Endometrial microvascular endothelial cells (primary cell): ENCODE results near the gene COL13A1. TPM values are rescaled to one million over a fixed set of nuclear protein-coding genes. Genes with fewer than 3 reads are reported as not detected.

ENCODE experiments used
- in situ Hi-C: cut with HindIII; loops from 2 replicates; pipeline ENCODE4 v1.10.0; 2017; ENCODE audit warnings: low sequenced_read_pairs, low pct_unique_long_range_greater_than_20kb; ENCODE audit errors: inconsistent ontology term
- total RNA-seq: library from RNA; depleted of rRNA; stranded (reverse); fragments of >200 nt; gene quantifications from one replicate; pipeline ENCODE4 v1.2.3, GENCODE V29; 2015; ENCODE audit errors: inconsistent ontology term

The COL13A1 gene
- total RNA-seq, 1 donor from 2014 or later, result 53.8 TPM

DNA sequence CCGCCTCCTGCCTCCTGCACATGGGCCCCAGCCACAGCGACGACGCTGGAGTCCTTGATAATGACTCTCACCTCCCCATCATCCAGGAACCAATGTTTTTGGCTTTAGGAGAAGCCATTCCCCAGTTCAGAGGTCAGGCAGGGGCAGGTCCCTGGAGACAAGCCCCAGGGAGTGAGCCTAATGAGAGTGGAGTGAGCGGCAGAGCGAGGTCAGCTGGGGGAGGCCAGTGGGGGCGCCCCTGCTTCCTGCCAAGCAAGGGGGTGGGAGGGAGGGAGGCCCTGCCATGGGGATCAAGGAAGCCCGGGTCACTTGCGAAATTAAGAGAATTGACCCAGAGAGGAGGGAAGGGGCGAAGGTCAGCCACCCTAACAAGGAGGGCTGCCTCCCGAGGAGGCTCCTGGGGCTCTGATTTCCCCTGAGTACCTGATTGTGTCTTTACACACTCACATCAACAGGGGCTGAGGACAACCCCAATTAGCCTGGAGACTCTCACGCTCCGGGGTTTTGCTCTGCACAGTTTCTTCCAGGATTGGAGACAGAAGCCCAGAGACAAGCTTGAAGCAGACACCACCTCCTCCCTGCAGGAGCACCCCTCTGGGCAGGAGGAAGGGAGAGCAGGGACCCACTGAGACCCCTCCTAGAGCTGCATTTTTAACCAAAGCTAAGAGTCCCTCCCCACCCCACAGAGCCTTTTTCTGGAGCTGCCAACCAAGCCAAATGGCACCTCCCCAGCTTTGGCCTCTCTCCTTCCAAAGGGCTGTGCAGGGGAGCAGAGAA is 112.1 kb downstream of the COL13A1 start:
- in situ Hi-C loops, result no loop called here

- in situ Hi-C loops, result no loop called here
Observed at GRCh38 chr10:69914398-69915214, 112.9 kb downstream of the COL13A1 start.

GRCh38 chr10:69915215-69915560 is 113.5 kb downstream of the COL13A1 start:
- in situ Hi-C loops, result no loop called here

GRCh38 chr10:69916118-69916517 is 114.4 kb downstream of the COL13A1 start:
- in situ Hi-C loops, result no loop called here

- in situ Hi-C loops, result no loop called here
Observed at GRCh38 chr10:69918036-69918435, 116.3 kb downstream of the COL13A1 start.

DNA sequence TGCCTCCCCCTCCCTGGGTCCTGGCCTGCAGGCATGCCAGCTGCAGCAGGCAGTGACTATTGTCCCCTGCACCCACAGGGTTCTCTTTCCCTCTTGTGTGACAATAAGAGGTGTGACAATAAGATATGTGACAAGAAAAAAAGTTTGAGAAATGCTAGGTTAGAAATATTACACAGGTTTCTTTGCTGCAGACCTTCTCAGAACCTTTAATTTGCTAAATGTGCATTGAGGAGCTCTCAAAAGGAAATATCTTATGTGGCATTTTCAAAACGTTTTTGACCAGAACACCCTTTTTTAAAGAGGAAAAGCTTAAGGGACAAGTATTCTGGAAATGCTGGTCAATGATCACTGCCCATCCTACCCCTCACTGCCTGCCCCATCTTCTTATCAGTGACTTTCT is 117.5 kb downstream of the COL13A1 start:
- in situ Hi-C loops, result no loop called here

DNA sequence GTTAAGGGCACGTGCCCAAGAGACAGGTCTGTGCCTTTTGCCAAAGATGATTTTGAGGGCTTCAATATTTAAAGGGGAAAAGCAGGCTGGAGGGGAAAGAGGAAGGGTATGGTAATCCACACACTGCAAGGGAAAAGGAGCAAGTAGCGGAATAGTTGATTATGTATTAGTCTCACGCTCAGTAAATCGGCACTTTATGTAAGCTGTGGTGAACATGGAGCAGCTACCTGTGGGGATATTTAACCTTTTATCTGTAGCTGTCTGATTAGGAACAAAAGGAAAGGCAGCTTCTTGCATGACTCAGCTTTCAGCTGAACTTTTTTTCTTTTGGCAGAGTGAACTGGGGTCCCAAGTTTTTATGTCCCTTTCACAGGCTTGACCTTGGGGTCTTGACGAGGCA is 123.4 kb downstream of the COL13A1 start:
- in situ Hi-C loops, result no loop called here

DNA sequence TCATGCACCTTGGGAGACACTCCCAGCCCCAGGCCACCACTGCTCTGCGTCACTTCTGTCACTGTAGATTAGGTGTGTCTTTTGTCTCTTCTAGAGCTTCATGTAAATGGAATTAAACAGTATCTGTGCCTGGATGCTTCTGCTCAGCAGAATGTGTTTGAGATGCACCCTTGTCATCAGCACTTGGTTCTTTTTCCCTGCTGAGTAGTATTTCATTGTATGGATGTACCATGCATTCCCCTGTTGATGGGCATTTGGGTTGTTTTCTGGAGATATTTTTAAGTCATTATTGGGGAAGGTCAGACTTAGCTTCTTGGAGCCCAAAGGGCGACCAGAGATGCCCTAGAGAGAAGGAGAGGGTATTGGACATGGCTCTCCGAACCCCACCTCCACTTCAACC is 126.6 kb downstream of the COL13A1 start:
- in situ Hi-C loops, result no loop called here

DNA sequence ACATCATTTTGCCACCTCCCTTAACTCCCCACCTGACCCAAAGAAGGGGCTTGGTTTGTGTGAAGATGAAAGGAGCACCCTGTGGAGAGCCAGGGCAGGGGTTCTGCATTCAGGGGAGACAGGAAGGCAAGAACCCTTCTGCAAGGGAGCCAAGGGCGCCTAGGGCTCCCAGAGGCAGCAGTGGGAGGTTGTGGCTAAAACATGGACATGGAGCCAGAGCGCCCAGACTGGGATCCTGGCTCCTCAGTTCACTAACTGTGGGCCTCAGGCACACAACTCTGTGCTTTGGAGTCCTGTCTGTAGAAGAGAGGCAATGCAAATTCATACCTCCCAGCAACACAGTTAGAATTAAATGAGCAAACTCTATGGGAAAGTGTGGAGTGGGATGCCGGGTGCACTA is 127.9 kb downstream of the COL13A1 start:
- in situ Hi-C loops, result no loop called here

- in situ Hi-C loops, result no loop called here
Observed at GRCh38 chr10:69934768-69935167, 133.1 kb downstream of the COL13A1 start.

DNA sequence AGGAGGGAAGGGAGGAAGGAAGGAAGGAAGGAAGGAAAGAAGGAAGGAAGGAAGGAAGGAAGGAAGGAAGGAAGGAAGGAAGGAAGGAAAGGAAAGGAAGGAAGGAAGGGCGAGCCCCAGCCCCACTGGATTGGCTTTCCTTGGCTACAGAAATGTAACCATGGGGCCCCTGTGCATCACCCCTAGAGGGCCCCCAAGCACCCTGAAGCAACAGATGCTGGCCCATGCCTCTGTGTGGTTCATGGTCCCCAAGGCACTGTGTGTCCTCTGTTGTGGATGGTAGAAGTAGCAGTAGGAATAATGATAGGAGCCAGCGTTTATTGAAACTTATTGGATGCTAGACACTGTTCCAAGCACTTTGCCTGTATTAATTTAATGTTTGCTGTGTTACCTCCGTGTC is 134.4 kb downstream of the COL13A1 start:
- in situ Hi-C loops, result no loop called here

DNA sequence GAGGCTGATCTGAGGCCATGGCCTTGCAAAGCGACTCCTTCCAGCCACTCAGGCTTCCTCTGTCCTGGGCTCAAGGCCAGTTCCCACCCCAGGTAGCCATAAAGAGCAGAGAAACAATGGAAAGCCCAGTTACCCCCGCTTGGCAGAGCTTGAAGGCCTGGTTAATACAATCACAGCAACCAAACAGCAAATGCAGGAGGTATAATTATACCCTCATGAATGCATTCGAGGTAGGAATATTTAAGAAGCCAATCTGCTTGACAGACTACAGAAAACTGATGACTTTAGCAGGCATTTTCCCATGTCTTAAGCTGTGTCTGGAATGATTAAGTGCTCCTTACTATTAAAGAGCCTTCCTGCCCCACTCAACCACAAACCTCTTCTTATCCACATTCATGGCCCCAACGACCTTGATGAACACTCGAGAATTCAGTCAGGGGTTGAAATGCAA is 136.9 kb downstream of the COL13A1 start:
- in situ Hi-C loops, result no loop called here

DNA sequence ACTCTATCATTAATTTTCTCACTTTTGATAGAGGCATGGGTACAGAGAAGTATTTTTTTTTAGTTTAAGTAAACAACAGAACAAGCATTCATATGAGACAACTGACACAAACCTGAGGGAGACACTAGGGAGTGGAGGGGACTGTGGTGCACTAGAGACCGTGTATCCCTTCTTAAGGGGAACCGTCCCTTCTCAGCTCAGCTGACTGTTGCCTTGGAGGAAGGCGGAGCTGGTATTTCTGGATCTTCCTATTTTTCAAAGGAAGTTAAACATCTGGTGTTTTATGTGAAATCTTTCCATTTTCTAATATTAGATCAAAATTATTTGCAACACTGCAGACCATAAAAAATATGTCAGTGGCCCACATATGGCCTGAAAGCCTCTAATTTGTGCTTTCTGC is 137.4 kb downstream of the COL13A1 start:
- in situ Hi-C loops, result no loop called here

DNA sequence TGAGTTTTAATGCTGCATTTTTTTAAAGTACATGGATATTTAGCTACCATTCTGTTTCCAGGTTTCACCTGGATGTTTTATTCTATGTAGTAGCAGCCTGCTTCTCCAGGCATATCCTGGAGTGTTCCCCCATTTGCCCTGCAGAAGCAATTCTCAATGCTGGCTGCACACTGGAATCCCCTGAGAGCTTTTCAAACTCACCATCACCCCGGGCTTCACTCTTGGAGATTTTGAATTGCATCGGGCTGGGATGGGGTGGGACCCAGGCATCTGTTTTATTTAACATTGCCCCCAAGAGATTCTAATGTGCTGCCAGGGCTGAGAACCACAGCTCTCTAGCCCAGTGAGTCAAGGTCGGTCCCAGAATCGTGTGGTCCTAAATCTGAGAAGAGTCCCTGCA is 137.8 kb downstream of the COL13A1 start:
- in situ Hi-C loops, result no loop called here

DNA sequence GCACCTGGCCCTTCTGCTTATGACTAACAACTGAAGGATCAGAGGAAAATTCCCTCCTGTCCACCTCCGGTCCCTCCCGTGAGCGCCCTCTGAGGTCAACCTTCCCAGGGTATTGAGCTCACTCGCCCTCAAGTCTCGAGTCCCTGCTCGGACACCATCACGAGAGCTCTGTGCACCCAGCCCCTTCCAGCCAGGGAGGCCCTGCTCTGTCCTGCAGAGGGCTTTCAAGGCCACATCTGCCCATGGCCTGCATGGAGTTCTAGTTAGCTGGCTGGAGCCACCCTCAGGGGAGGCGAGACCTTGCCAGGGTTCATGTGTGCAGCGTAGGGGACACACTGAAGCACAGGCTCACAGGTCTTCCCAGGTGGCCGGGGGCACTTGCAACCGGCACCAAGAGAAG is 140.0 kb downstream of the COL13A1 start:
- in situ Hi-C loops, result no loop called here

DNA sequence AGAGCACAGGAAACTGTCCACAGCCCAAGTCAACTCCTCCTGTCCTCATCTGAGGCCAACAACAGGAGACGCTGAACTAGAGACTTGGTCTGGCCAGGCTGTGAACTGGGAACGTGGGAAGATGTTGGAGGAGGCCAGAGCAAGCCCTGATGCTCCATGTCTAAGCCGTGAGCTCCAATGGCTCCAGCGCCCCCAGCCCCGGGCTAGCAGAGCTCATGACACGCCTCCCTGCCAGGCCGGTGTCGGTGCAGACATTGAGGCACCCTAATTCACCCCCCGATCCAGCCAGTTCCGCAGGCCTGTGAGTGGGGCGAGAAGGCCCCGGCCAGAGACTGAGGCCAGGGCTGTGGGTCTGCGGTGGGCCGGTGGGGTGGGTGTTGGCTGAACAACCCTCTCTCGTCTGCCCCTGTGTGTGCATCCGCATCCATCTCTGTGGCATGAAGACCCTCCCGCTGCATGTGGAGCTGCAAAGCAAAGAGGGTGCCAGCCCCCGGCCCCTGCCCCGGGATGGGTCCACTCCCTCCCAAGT is 141.7 kb downstream of the COL13A1 start:
- in situ Hi-C loops, result no loop called here

DNA sequence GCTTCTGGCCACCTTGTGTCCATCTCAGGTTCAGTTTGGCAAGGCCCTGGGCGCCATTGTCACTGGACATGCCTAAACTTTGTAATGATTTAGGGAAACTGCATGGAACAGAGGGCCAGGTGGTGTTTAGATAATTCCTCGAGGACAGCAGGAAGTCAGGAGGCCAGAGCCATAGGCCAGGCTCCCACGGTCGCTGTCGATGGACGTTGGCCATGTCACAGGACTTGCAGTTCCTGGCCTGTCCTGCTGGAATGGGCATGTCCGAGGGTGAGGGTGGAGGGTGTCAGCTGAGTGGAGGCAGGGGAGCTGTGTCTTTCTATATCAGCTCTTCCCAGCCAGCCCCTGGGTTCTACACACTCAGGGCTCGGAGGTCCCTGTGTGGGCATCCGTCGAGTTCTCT is 143.1 kb downstream of the COL13A1 start:
- in situ Hi-C loops, result no loop called here

DNA sequence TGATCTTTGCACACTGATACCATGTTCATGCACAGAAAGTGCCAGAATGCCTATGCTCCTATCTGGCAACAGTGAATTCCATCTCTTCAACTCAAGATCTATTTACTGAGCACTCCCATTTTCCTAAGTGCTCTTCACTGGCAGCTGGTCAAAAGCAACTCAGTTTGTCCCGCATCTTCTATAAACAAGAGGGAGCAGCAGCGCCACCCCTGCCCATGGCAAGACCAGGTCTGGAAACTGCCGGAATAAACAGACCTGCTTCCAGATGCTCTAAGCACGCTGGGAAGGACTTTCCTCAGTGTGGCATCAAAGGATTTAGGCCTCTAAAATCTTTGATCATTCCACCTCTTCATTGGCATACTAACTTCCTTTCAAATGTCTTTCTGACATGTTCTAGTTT is 146.6 kb downstream of the COL13A1 start:
- in situ Hi-C loops, result no loop called here

- in situ Hi-C loops, result no loop called here
Observed at GRCh38 chr10:69949770-69950169, 148.1 kb downstream of the COL13A1 start.

DNA sequence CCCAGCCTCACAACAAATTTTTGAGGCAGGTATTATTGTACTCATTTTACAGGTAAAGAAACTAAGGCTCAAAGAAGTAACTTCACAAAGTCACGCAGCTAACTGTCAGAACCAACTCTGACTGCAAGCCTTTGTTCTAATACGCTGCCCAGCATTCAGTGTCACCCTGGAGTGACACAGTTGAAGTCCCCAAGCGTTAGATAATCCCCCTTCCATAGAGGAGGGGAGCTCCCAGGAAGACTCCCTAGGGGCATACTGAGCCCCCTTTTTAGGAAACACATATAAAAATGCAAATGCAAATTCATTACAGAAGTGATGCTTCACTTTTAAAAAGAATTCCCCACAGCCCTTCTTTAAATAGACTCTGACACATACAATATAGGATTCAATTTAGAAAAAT is 150.0 kb downstream of the COL13A1 start:
- in situ Hi-C loops, result no loop called here
